Non-pigmented ciliary epithelial cell (primary cell): ENCODE results near the gene CEP89.
"Not testable (repeated sequence)": the region's sequence is repeated elsewhere in the genome, so short reads cannot be mapped to it uniquely, and the experiment has no call there.

Source experiments
- DNase-seq: peaks from one replicate; pipeline ENCODE4 v3.0.0-alpha.2; 2010; ENCODE audit warnings: low read depth

The CEP89 gene

GRCh38 chr19:32869966-32870573, 101.7 kb downstream of the CEP89 start:
- DNase-seq = no peak

- no peak for DNase-seq
Observed at GRCh38 chr19:32869369-32869965, 102.3 kb downstream of the CEP89 start, which contains the start of gene SLC7A9. Gene SLC7A9 (minus strand): TSS chr19:32869767. CDS start chr19:32868534, 1,233 bp downstream.

GRCh38 chr19:32868206-32868950, 103.4 kb downstream of the CEP89 start:
- DNase-seq = no peak

GRCh38 chr19:32867436-32867835, 104.3 kb downstream of the CEP89 start:
- not testable (repeated sequence) for DNase-seq

DNA sequence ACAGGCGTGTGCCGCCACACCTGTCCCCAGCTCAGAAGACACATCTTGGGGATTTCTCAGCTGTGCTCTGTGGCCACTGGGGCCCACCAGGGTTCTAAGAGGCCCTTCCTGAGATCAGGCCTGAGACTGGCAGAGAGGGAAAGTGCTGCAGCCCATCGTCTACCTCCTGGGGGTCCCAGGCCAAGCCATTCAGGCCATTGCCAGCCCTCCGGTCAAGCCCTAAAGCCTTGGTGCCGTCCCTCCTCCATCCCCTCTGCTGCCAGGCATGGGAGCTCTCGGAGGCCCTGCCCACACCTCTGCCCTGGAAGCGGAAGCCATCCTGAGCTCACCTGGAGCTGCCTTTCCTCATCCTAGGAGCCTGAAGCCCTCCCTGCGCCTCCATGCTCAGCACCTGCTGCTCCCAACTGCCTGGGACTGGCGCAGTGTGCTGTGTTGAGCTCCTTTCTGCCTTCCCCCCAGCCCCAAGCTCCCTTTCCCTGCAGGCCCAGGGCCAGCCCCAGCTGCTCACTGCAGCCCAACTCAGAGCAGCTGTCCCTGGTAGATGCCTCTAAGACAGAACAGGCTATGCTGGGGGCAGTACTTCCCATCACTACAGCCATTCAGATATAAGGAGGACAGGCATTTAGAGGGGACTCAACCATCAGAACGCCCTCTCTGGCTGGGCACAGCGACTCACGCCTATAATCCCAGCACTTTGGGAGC, 105.0 kb downstream of the CEP89 start:
- no peak for DNase-seq

GRCh38 chr19:32866061-32866460, 105.7 kb downstream of the CEP89 start:
- DNase-seq = no peak

DNA sequence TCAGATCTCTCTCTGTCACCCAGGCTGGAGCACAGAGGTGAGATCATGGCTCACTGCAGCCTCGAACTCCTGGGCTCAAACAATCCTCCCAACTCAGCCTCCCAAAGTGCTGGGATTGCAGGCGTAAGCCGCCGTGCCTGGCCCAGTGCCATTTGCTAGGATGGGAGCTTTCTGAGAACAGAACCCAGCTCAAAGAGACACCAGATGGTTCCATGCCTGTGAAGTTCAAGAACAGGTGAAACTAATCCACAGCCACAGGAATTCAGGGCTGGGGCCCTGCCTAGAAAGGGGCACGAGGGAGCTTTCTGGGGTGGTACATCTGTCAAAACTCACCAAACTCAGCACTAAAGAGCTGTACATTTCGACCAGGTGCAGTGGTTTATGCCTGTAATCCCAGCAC, 106.4 kb downstream of the CEP89 start:
- no peak for DNase-seq

- no peak for DNase-seq
Observed at GRCh38 chr19:32864318-32865007, 107.3 kb downstream of the CEP89 start.

DNA sequence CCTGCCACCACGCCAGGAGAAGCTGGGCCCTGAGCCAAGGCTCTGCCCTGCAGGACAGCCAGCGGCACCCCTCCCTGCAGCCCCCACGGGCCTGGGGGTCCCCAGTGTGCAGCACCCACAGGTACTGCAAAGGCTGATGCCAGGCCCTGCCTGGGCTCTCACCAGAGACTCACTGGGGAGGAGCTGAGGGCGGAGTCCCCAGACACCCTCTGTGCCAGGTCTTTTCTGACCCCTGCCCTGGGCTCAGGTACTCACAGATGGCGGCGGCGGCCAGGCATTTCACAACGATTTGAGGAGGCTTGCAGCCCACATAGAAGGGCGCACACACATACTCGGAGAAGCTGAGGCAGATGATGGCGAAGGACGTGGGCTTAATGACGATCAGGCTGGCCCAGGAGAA, 107.9 kb downstream of the CEP89 start:
- no peak for DNase-seq

DNA sequence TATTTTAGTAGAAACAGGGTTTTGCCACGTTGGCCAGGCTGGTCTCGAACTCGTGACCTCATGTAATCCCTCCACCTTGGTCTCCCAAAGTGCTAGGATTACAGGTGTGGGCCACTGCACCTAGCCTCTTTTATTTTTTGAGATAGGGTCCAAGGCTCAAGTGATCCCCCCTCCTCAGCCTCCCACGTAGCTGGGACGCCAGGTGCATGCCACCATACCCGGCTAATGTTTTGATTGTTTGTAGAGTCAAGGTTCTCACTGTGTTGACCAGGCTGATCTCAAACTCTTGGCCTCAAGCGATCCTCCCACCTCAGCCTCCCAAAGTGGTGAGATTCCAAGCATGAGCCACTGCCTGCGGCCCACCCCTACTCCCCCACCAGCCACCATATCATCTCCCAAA, 108.5 kb downstream of the CEP89 start:
- DNase-seq = no peak

- DNase-seq = no peak
Observed at GRCh38 chr19:32862741-32863140, 109.0 kb downstream of the CEP89 start.

GRCh38 chr19:32862173-32862572, 109.6 kb downstream of the CEP89 start:
- no peak for DNase-seq

GRCh38 chr19:32861596-32861995, 110.2 kb downstream of the CEP89 start:
- no peak for DNase-seq

GRCh38 chr19:32859591-32859990, 112.2 kb downstream of the CEP89 start:
- no peak for DNase-seq

DNA sequence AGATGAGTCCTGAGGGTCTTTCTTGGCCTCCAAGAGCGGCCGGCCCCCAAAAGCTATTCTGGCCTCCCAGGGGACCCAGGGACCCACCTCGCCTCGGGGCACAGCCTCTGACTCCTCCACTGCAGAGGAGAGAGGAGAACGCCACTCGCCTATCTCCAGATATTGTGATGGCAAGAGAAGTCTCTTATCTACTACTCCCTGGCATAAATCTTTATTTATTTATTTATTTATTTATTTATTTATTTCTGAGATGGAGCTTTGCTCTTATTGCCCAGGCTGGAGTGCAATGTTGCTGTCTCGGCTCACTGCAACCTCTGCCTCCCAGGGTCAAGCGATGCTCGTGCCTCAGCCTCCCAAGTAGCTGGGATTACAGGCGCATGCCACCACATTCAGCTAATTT, 113.2 kb downstream of the CEP89 start:
- no peak for DNase-seq

- DNase-seq = no peak
Observed at GRCh38 chr19:32858155-32858554, 113.6 kb downstream of the CEP89 start.

GRCh38 chr19:32857584-32857983, 114.2 kb downstream of the CEP89 start:
- no peak for DNase-seq

- DNase-seq = not testable (repeated sequence)
Observed at GRCh38 chr19:32856818-32857217, 114.9 kb downstream of the CEP89 start.

DNA sequence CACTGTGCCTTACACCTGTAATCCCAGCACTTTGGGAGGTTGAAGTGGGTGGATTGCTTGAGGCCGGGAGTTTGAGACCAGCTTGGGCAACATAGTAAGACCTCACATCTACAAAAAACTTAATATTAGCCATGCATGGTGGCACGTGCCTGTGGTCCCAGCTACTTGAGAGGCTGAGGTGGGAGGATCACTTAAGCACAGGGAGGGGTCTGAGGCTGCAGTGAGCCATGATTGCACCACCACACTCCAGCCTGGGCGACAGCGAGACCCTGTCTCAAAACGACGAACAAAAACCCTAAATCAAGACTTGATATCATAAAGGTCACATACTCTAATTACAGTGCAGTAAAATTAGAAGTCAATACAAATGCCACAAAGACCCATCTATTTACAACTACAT, 119.5 kb downstream of the CEP89 start:
- DNase-seq = no peak

DNA sequence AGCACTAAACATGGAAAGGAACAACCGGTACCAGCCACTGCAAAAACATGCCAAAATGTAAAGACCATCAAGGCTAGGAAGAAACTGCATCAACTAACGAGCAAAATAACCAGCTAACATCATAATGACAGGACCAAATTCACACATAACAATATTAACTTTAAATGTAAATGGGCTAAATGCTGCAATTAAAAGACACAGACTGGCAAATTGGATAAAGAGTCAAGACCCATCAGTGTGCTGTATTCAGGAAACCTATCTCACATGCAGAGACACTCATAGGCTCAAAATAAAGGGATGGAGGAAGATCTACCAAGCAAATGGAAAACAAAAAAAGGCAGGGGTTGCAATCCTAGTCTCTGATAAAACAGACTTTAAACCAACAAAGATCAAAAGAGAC, 123.7 kb downstream of the CEP89 start:
- not testable (repeated sequence) for DNase-seq

DNA sequence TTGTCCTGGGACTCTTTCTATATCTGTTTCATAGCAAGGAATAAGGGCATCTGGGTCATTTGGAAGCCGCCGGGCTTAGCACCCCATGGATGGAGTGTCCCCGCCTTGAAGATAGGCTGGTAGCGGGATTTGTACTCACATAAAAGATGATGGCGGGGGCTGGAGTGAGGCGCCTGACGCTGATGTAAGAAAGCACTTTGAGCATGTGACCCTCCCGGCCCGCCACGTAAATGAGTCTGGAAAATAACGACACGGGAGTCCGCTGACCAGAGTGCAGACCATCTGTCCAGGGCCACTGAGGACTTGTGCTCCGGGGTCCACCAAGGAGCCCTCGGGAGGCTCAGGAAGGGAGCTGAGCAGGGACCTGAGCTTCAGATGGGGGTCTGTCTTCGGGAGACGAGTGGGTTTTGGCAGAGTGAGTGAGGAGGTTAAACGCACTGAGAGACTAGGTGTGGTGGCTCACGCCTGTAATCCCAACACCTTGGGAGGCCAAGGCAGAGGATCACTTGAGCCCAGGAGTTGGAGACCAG, 128.0 kb downstream of the CEP89 start:
- DNase-seq = no peak

GRCh38 chr19:32842061-32842460, 129.7 kb downstream of the CEP89 start:
- no peak for DNase-seq
